NB4 (cell line): ENCODE measurements around the gene CYTH1.

Source experiments
- POLR2A ChIP-seq: IDR thresholded peaks from 2 replicates; pipeline ENCODE4 v1.6.1; 2011; ENCODE audit warnings: mild to moderate bottlenecking; ENCODE audit not compliant: insufficient read length; ENCODE audit errors: extremely low read depth
- TF ChIP-seq, protein P1 (sequence below): IDR thresholded peaks from one replicate; pipeline ENCODE4 v1.5.1; 2012; ENCODE audit warnings: low read depth, low read length
- TF ChIP-seq, protein P2 (sequence below): IDR thresholded peaks from 2 replicates; pipeline ENCODE4 v1.6.1; 2011; ENCODE audit warnings: low read depth, low read length

DNA sequence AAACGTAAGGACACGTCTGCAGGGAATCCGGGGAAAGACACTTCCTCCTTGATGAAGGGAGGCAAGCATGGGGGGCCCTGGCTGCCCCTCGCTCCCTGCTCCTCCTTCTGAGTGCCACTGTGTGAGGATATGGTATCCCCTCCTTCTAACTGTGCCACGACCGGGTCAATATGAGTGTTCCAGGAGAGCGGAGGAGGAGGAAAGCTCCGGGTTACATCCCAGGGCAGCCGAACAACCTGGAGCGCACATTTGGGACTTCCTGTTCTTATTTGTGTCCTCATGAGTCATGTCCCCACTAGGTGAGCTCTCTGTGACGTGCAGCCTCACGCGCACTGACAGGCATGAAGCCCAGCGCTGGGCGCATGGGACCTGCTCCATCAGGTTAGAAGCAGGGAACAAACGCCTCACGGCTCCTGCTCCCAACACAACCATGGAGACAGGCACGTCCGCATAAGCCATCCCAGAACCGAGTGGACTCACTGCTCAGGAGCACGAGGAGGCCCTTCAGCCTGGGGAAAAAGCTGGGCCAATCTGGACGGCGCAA lies 112.0 kb downstream of the CYTH1 start:
- TF ChIP-seq, protein P1, sequence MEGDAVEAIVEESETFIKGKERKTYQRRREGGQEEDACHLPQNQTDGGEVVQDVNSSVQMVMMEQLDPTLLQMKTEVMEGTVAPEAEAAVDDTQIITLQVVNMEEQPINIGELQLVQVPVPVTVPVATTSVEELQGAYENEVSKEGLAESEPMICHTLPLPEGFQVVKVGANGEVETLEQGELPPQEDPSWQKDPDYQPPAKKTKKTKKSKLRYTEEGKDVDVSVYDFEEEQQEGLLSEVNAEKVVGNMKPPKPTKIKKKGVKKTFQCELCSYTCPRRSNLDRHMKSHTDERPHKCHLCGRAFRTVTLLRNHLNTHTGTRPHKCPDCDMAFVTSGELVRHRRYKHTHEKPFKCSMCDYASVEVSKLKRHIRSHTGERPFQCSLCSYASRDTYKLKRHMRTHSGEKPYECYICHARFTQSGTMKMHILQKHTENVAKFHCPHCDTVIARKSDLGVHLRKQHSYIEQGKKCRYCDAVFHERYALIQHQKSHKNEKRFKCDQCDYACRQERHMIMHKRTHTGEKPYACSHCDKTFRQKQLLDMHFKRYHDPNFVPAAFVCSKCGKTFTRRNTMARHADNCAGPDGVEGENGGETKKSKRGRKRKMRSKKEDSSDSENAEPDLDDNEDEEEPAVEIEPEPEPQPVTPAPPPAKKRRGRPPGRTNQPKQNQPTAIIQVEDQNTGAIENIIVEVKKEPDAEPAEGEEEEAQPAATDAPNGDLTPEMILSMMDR: no peak
- no peak for TF ChIP-seq POLR2A
- TF ChIP-seq, protein P2, sequence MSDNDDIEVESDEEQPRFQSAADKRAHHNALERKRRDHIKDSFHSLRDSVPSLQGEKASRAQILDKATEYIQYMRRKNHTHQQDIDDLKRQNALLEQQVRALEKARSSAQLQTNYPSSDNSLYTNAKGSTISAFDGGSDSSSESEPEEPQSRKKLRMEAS: no peak
